Upper lobe of left lung (tissue), 4 donors: ENCODE results near the gene PPIA.

Experiments
- EP300 ChIP-seq, 4 donors: sonication (generic); formaldehyde crosslinking; IDR thresholded peaks; one replicate each; pipeline ENCODE4 v1.5.1; 2017; ENCODE audit warnings: antibody characterized with exemption in 4 of 4, control low read depth in 2 of 4
- POLR2A ChIP-seq, 4 donors: fragments of 450-650 bp; IDR thresholded peaks; one replicate each; pipeline ENCODE4 v1.5.1; 2016 to 2017; ENCODE audit warnings: antibody characterized with exemption in 4 of 4, mild to moderate bottlenecking in 2 of 4
- TF ChIP-seq, protein P1 (sequence below), 6 experiments: fragments of 450-650 bp in 4 of 6; fragments of 200-600 bp in 2 of 6; sonication (generic) in 2 of 6; IDR thresholded peaks; one replicate each; pipeline ENCODE4 v1.5.1; 2016 to 2019; ENCODE audit warnings: antibody characterized with exemption in 6 of 6

- TF ChIP-seq, protein P1, sequence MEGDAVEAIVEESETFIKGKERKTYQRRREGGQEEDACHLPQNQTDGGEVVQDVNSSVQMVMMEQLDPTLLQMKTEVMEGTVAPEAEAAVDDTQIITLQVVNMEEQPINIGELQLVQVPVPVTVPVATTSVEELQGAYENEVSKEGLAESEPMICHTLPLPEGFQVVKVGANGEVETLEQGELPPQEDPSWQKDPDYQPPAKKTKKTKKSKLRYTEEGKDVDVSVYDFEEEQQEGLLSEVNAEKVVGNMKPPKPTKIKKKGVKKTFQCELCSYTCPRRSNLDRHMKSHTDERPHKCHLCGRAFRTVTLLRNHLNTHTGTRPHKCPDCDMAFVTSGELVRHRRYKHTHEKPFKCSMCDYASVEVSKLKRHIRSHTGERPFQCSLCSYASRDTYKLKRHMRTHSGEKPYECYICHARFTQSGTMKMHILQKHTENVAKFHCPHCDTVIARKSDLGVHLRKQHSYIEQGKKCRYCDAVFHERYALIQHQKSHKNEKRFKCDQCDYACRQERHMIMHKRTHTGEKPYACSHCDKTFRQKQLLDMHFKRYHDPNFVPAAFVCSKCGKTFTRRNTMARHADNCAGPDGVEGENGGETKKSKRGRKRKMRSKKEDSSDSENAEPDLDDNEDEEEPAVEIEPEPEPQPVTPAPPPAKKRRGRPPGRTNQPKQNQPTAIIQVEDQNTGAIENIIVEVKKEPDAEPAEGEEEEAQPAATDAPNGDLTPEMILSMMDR (IDR thresholded peaks at IDR 0.05): no peak
- TF ChIP-seq POLR2A (IDR thresholded peaks at IDR 0.05) (no peak), EP300 (IDR thresholded peaks at IDR 0.05) (no peak)
Measured at GRCh38 chr7:44808914-44809393, 12.5 kb downstream of the PPIA start.
